Endothelial cell of umbilical vein (primary cell): ENCODE measurements around the gene ARHGEF16. TPM values are rescaled to one million over a fixed set of nuclear protein-coding genes. Genes with fewer than 3 reads are reported as not detected.

Experiments used
- BruUV-seq: library from RNA; stranded (reverse); fragments of 400-500 nt; replicated peaks from 2 replicates; lab custom pipeline; 2021; lab: Mats Ljungman, UMichigan
- CTCF ChIA-PET: fragments of 300-600, 350-600 bp; sonication (Branson Sonifier 250); formaldehyde crosslinking; loops from one replicate; lab custom pipeline; 2021; ENCODE audit warnings: antibody characterized with exemption, inconsistent platforms; lab: Charles Lee
- POLR2A ChIA-PET: fragments of 300-600, 350-600 bp; sonication (Branson Sonifier 250); formaldehyde crosslinking; loops from one replicate; lab custom pipeline; 2021; ENCODE audit warnings: antibody characterized with exemption, inconsistent platforms; lab: Charles Lee
- DNase-seq: peaks from one replicate; pipeline ENCODE4 v3.0.0-alpha.2; 2011; ENCODE audit warnings: low read depth, low spot score
- FAIRE-seq: peaks from 2 replicates; lab custom pipeline; 2011; peaks lifted over from hg19 to GRCh38; lab: Jason Lieb, UNC
- H2AFZ ChIP-seq: 2 replicates; pipeline ENCODE4 v1.6.0; 2012; ENCODE audit warnings: low read depth, low read length, control low read depth, inconsistent platforms
- H3K27ac ChIP-seq: 2 replicates; pipeline ENCODE4 v1.5.1; 2011; ENCODE audit warnings: low read depth, mild to moderate bottlenecking, control low read depth, low read length, moderate library complexity; ENCODE audit not compliant: insufficient read depth
- H3K27me3 ChIP-seq, 2 experiments: 2 replicates each; pipeline versions ENCODE4 v1.6.0 to v1.6.1; 2011; ENCODE audit warnings: low read length in 2 of 2, mixed read lengths in 1 of 2; ENCODE audit not compliant: control insufficient read depth in 2 of 2, insufficient read depth in 2 of 2
- H3K36me3 ChIP-seq, 2 experiments: 2 replicates in 1 of 2; 3 replicates in 1 of 2; pipeline ENCODE4 v1.5.1; 2011; ENCODE audit warnings: low read length in 2 of 2, mild to moderate bottlenecking in 1 of 2, moderate library complexity in 1 of 2; ENCODE audit not compliant: control insufficient read depth in 2 of 2, insufficient read depth in 2 of 2; ENCODE audit errors: extremely low read depth in 1 of 2
- H3K4me1 ChIP-seq: 3 replicates; pipeline ENCODE4 v1.5.1; 2011; ENCODE audit warnings: mild to moderate bottlenecking, low read length; ENCODE audit not compliant: control insufficient read depth, insufficient read depth; ENCODE audit errors: extremely low read depth
- H3K4me2 ChIP-seq: 2 replicates; pipeline ENCODE4 v1.6.1; 2011; ENCODE audit warnings: low read length, control low read depth, mixed read lengths; ENCODE audit not compliant: insufficient read depth
- H3K4me3 ChIP-seq, 3 experiments: fragments of 200-600 bp in 1 of 3; sonication (generic), shearing (Covaris generic) in 1 of 3; replicated peaks in 1 of 3; 2 replicates each; pipeline ENCODE4 v1.5.1; 2011 to 2016; ENCODE audit warnings: control low read depth in 3 of 3, low read length in 3 of 3, mild to moderate bottlenecking in 2 of 3, inconsistent platforms in 1 of 3, low read depth in 1 of 3, moderate library complexity in 1 of 3; ENCODE audit not compliant: insufficient read depth in 1 of 3
- H3K79me2 ChIP-seq: 2 replicates; pipeline ENCODE4 v1.6.0; 2012; ENCODE audit warnings: low read length, inconsistent platforms; ENCODE audit not compliant: control insufficient read depth, insufficient read depth
- H3K9ac ChIP-seq: replicated peaks from 2 replicates; pipeline ENCODE3; 2011; ENCODE audit warnings: low read length, control low read depth; ENCODE audit not compliant: insufficient read depth; ENCODE audit errors: extremely low read depth
- H3K9me1 ChIP-seq: replicated peaks from 3 replicates; pipeline ENCODE4 v1.6.0; 2011; ENCODE audit warnings: mild to moderate bottlenecking, low read length; ENCODE audit not compliant: control insufficient read depth, insufficient read depth; ENCODE audit errors: extremely low read depth
- H3K9me3 ChIP-seq: replicated peaks from 2 replicates; pipeline ENCODE4 v1.5.1; 2012; ENCODE audit warnings: low read length, inconsistent platforms; ENCODE audit not compliant: control insufficient read depth, insufficient read depth
- H4K20me1 ChIP-seq: replicated peaks from 2 replicates; pipeline ENCODE3; 2011; ENCODE audit warnings: mild to moderate bottlenecking, low read length; ENCODE audit not compliant: control insufficient read depth, insufficient read depth; ENCODE audit errors: extremely low read depth
- CTCF ChIP-seq, 2 donors: IDR thresholded peaks; 1 replicate in 1 of 2; 2 replicates in 1 of 2; pipeline ENCODE4 v1.5.1; 2011; ENCODE audit warnings: low read length in 2 of 2, mild to moderate bottlenecking in 2 of 2, moderate library complexity in 2 of 2, control low read depth in 1 of 2, inconsistent platforms in 1 of 2, low read depth in 1 of 2; ENCODE audit not compliant: insufficient read depth in 1 of 2; ENCODE audit errors: extremely low read depth in 1 of 2
- EZH2 ChIP-seq: IDR thresholded peaks from 2 replicates; pipeline ENCODE4 v1.6.1; 2012; ENCODE audit warnings: borderline replicate concordance, low read depth, mild to moderate bottlenecking, moderate library complexity, low read length, inconsistent platforms; ENCODE audit not compliant: severe bottlenecking
- FOS ChIP-seq: IDR thresholded peaks from 2 replicates; pipeline ENCODE4 v1.6.1; 2011; ENCODE audit warnings: mild to moderate bottlenecking, low read length, moderate library complexity, borderline replicate concordance; ENCODE audit not compliant: insufficient read depth
- GATA2 ChIP-seq: IDR thresholded peaks from 2 replicates; pipeline ENCODE4 v1.7.0; 2011; ENCODE audit warnings: low read depth, mild to moderate bottlenecking, moderate library complexity, mixed read lengths, low read length; ENCODE audit not compliant: insufficient read length, insufficient read depth
- JUN ChIP-seq: IDR thresholded peaks from 2 replicates; pipeline ENCODE4 v1.6.1; 2011; ENCODE audit warnings: borderline replicate concordance, low read depth; ENCODE audit not compliant: insufficient read length, insufficient read depth
- MAX ChIP-seq: IDR thresholded peaks from 2 replicates; pipeline ENCODE4 v1.6.1; 2011; ENCODE audit not compliant: insufficient read depth, insufficient read length
- MYC ChIP-seq: IDR thresholded peaks from one replicate; pipeline ENCODE4 v1.6.1; 2011; ENCODE audit warnings: mild to moderate bottlenecking, low read depth, low read length
- POLR2A ChIP-seq: IDR thresholded peaks from 2 replicates; pipeline ENCODE4 v1.6.1; 2012; ENCODE audit warnings: low read depth, mild to moderate bottlenecking, control low read depth, low read length
- POLR2AphosphoS5 ChIP-seq: IDR thresholded peaks from 2 replicates; pipeline ENCODE4 v1.6.1; 2012; ENCODE audit warnings: low read depth, mild to moderate bottlenecking, control low read depth, low read length, moderate library complexity; ENCODE audit not compliant: insufficient read depth
- dilution Hi-C: fragments of 300-500 bp; cut with MboI; formaldehyde crosslinking; loops from one replicate; pipeline ENCODE4 v1.15.0; 2019; ENCODE audit warnings: low sequenced_read_pairs; ENCODE audit not compliant: extremely low pct_ligation_motif_present
- intact Hi-C: fragments of 100-400 bp; cut with micrococcal nuclease; formaldehyde crosslinking; loops from one replicate; pipeline ENCODE4 v1.10.0; 2022
- polyA plus RNA-seq, 4 experiments: library from polyadenylated mRNA; depleted of rRNA in 3 of 4; stranded (reverse) in 3 of 4; unstranded in 1 of 4; fragments of >200 nt; gene quantifications; 2 replicates each; pipeline versions ENCODE4 v1.2.1 to v1.2.3, GENCODE V29; 2011 to 2012; ENCODE audit warnings: missing spikeins in 1 of 4
- total RNA-seq: library from RNA; stranded (reverse); gene quantifications from 2 replicates; pipeline ENCODE4 v1.2.3, GENCODE V29; 2021

The ARHGEF16 gene
- total and polyA plus RNA-seq, 2 donors (not counting 3 experiments of a cell fraction or from before 2014, with no cell fraction given) = 0.52 to 1.3 TPM

GRCh38 chr1:3412376-3412775, 42.1 kb upstream of the ARHGEF16 start:
- no TSS peak for BruUV-seq
- H4K20me1 ChIP-seq = no peaks in the 10 kb centered on the region
- FAIRE-seq = no peak
- H3K79me2 ChIP-seq = no peaks in the 10 kb centered on the region
- no peak overlapping the region for H3K4me2 ChIP-seq
- no peak overlapping the region for H2AFZ ChIP-seq
- H3K9ac ChIP-seq = no peak overlapping the region
- ChIA-PET CTCF (no interaction called here), POLR2A (no interaction called here)
- TF ChIP-seq MYC (no peak), CTCF (IDR thresholded peaks at IDR 0.05; ENCODE audit: extremely low read depth in 1 of 2, insufficient read depth in 1 of 2, low read depth in 1 of 2, low read length in 2 of 2) (no peak), JUN (no peak), FOS (no peak), POLR2AphosphoS5 (no peak), MAX (no peak), EZH2 (no peak), POLR2A (no peak), GATA2 (no peak)
- H3K36me3 ChIP-seq = no peaks in the 10 kb centered on the region
- H3K27ac ChIP-seq = no peak overlapping the region
- DNase-seq = no peak
- H3K4me3 ChIP-seq = no peak overlapping the region
- H3K27me3 ChIP-seq = no peaks in the 10 kb centered on the region
- dilution Hi-C loops = no loop called here
- H3K9me1 ChIP-seq = no peaks in the 10 kb centered on the region
- intact Hi-C loops = loop anchor here (10.0 kb wide), 1 partner anchor 768 kb away; no protein-coding TSS in a partner anchor
- no peaks in the 10 kb centered on the region for H3K4me1 ChIP-seq
- H3K9me3 ChIP-seq = no peaks in the 10 kb centered on the region
